Measurements from ENCODE around the gene FLRT2. TPM values are rescaled to one million over a fixed set of nuclear protein-coding genes. Genes with fewer than 3 reads are reported as not detected.

Gene FLRT2
- total RNA-seq, 1 donor from 2014 or later = 168 TPM

GRCh38 chr14:85572845-85573244 is 42.9 kb downstream of the FLRT2 start:
- no peak overlapping the region for H3K4me3 Mint-ChIP-seq (ENCODE audit: unreplicated experiment)
- H3K27ac Mint-ChIP-seq (ENCODE audit: unreplicated experiment) = peak overlapping the region; percentile 28
- H3K4me1 Mint-ChIP-seq (ENCODE audit: unreplicated experiment) = peaks cover 63% of the 10 kb centered on the region
- H3K27me3 Mint-ChIP-seq (ENCODE audit: unreplicated experiment) = no peaks in the 10 kb centered on the region
- H3K36me3 Mint-ChIP-seq (ENCODE audit: unreplicated experiment) = peaks cover 33% of the 10 kb centered on the region
- no peak for TF ChIP-seq CTCF (IDR thresholded peaks at IDR 0.05)
- no peak for DNase-seq (ENCODE audit: extremely low spot score, unreplicated experiment)
- no peaks in the 10 kb centered on the region for H3K9me3 Mint-ChIP-seq (ENCODE audit: unreplicated experiment)

GRCh38 chr14:85573406-85573805 is 43.5 kb downstream of the FLRT2 start:
- no peak for DNase-seq (ENCODE audit: extremely low spot score, unreplicated experiment)
- H3K9me3 Mint-ChIP-seq (ENCODE audit: unreplicated experiment) = no peaks in the 10 kb centered on the region
- no peaks in the 10 kb centered on the region for H3K27me3 Mint-ChIP-seq (ENCODE audit: unreplicated experiment)
- no peak overlapping the region for H3K4me3 Mint-ChIP-seq (ENCODE audit: unreplicated experiment)
- TF ChIP-seq CTCF (IDR thresholded peaks at IDR 0.05) = no peak
- peaks cover 66% of the 10 kb centered on the region for H3K4me1 Mint-ChIP-seq (ENCODE audit: unreplicated experiment)
- peak overlapping the region; percentile 23 for H3K27ac Mint-ChIP-seq (ENCODE audit: unreplicated experiment)
- H3K36me3 Mint-ChIP-seq (ENCODE audit: unreplicated experiment) = peaks cover 36% of the 10 kb centered on the region

GRCh38 chr14:85574853-85575616 is 45.1 kb downstream of the FLRT2 start:
- no peak for TF ChIP-seq CTCF (IDR thresholded peaks at IDR 0.05)
- DNase-seq (ENCODE audit: extremely low spot score, unreplicated experiment) = no peak
- H3K4me1 Mint-ChIP-seq (ENCODE audit: unreplicated experiment) = peaks cover 70% of the 10 kb centered on the region
- H3K4me3 Mint-ChIP-seq (ENCODE audit: unreplicated experiment) = no peak overlapping the region
- H3K27me3 Mint-ChIP-seq (ENCODE audit: unreplicated experiment) = no peaks in the 10 kb centered on the region
- H3K27ac Mint-ChIP-seq (ENCODE audit: unreplicated experiment) = peak overlapping the region; percentile 41
- no peaks in the 10 kb centered on the region for H3K9me3 Mint-ChIP-seq (ENCODE audit: unreplicated experiment)
- peaks cover 34% of the 10 kb centered on the region for H3K36me3 Mint-ChIP-seq (ENCODE audit: unreplicated experiment)

- Mint-ChIP-seq H3K4me1 (ENCODE audit: unreplicated experiment) (peaks cover 74% of the 10 kb centered on the region), H3K27me3 (ENCODE audit: unreplicated experiment) (no peaks in the 10 kb centered on the region), H3K27ac (ENCODE audit: unreplicated experiment) (peak overlapping the region; percentile 41), H3K9me3 (ENCODE audit: unreplicated experiment) (no peaks in the 10 kb centered on the region), H3K36me3 (ENCODE audit: unreplicated experiment) (peaks cover 33% of the 10 kb centered on the region), H3K4me3 (ENCODE audit: unreplicated experiment) (no peak overlapping the region)
- no peak for DNase-seq (ENCODE audit: extremely low spot score, unreplicated experiment)
- no peak for TF ChIP-seq CTCF (IDR thresholded peaks at IDR 0.05)
Observed at GRCh38 chr14:85575617-85575898, 45.6 kb downstream of the FLRT2 start.

GRCh38 chr14:85576218-85576617 is 46.3 kb downstream of the FLRT2 start:
- Mint-ChIP-seq H3K27me3 (ENCODE audit: unreplicated experiment) (no peaks in the 10 kb centered on the region), H3K4me3 (ENCODE audit: unreplicated experiment) (no peak overlapping the region), H3K4me1 (ENCODE audit: unreplicated experiment) (peaks cover 74% of the 10 kb centered on the region), H3K36me3 (ENCODE audit: unreplicated experiment) (peaks cover 31% of the 10 kb centered on the region), H3K9me3 (ENCODE audit: unreplicated experiment) (no peaks in the 10 kb centered on the region), H3K27ac (ENCODE audit: unreplicated experiment) (peak overlapping the region; percentile 41)
- no peak for DNase-seq (ENCODE audit: extremely low spot score, unreplicated experiment)
- no peak for TF ChIP-seq CTCF (IDR thresholded peaks at IDR 0.05)
